ENCODE results near the gene BDNF.

Gene BDNF

GRCh38 chr11:27618281-27618915 is 81.9 kb downstream of the BDNF start:
- no peak for TF ChIP-seq FOXP2 (optimal IDR thresholded peaks at IDR 0.05; ENCODE audit: borderline replicate concordance, extremely low read depth, extremely low read length, insufficient read depth)
- no peak for TF ChIP-seq TAF1 (IDR thresholded peaks at IDR 0.05; ENCODE audit: borderline replicate concordance, insufficient read depth, low read length)
- no peak for TF ChIP-seq REST (IDR thresholded peaks at IDR 0.05; ENCODE audit: insufficient read depth in 1 of 2, low read depth in 2 of 2, low read length in 2 of 2)
- no peak for TF ChIP-seq SIN3A (IDR thresholded peaks at IDR 0.05; ENCODE audit: borderline replicate concordance, insufficient read depth, low read length)
- TF ChIP-seq POLR2AphosphoS5 (IDR thresholded peaks at IDR 0.05; ENCODE audit: low read depth, low read length): no peak

- TF ChIP-seq TAF1 (IDR thresholded peaks at IDR 0.05; ENCODE audit: borderline replicate concordance, insufficient read depth, low read length) (no peak), REST (IDR thresholded peaks at IDR 0.05; ENCODE audit: insufficient read depth in 1 of 2, low read depth in 2 of 2, low read length in 2 of 2) (no peak), SIN3A (IDR thresholded peaks at IDR 0.05; ENCODE audit: borderline replicate concordance, insufficient read depth, low read length) (no peak), FOXP2 (optimal IDR thresholded peaks at IDR 0.05; ENCODE audit: borderline replicate concordance, extremely low read depth, extremely low read length, insufficient read depth) (no peak), POLR2AphosphoS5 (IDR thresholded peaks at IDR 0.05; ENCODE audit: low read depth, low read length) (no peak)
Measured at GRCh38 chr11:27616711-27617110, 83.5 kb downstream of the BDNF start.

- no peak for TF ChIP-seq TAF1 (IDR thresholded peaks at IDR 0.05; ENCODE audit: borderline replicate concordance, insufficient read depth, low read length)
- TF ChIP-seq SIN3A (IDR thresholded peaks at IDR 0.05; ENCODE audit: borderline replicate concordance, insufficient read depth, low read length): no peak
- TF ChIP-seq POLR2AphosphoS5 (IDR thresholded peaks at IDR 0.05; ENCODE audit: low read depth, low read length): no peak
- TF ChIP-seq REST (IDR thresholded peaks at IDR 0.05; ENCODE audit: insufficient read depth in 1 of 2, low read depth in 2 of 2, low read length in 2 of 2): no peak
Measured at GRCh38 chr11:27615833-27616232, 84.4 kb downstream of the BDNF start.

GRCh38 chr11:27614092-27614491 is 86.2 kb downstream of the BDNF start:
- TF ChIP-seq POLR2AphosphoS5 (IDR thresholded peaks at IDR 0.05; ENCODE audit: low read depth, low read length): no peak
- no peak for TF ChIP-seq TAF1 (IDR thresholded peaks at IDR 0.05; ENCODE audit: borderline replicate concordance, insufficient read depth, low read length)
- no peak for TF ChIP-seq REST (IDR thresholded peaks at IDR 0.05; ENCODE audit: insufficient read depth in 1 of 2, low read depth in 2 of 2, low read length in 2 of 2)
- TF ChIP-seq SIN3A (IDR thresholded peaks at IDR 0.05; ENCODE audit: borderline replicate concordance, insufficient read depth, low read length): no peak
- TF ChIP-seq FOXP2 (optimal IDR thresholded peaks at IDR 0.05; ENCODE audit: borderline replicate concordance, extremely low read depth, extremely low read length, insufficient read depth): no peak
